ENCODE results near the gene GPR35.

DNA sequence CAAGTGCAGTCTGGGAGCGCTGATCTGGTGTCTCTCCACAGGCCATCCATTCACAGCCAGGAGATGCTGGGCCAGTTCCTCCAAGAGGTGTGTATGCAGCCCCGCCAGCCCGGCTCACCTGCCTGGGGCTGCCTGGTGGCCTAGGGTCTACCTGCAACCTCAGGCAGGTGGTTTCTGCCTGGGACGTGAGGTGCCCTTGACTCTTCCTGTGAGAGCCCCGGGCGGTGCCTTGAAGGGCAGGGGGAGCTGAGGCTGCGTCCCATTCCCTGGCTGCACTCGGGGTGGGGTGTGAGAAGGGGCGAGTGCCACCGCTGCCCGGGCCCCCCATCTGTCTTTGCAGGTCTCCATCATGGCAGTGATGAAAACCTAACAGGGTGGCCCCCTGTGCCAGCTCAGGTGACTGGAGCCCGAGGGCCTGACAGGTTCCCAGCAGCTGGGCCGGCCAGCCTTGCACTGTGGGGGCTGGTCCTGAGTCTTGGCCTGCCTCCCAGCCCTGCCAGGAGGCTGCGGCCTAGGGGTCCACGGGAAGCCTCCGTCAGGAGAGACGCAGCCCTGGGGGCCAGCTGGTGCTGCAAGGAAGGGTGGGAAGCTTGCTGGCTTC is 26.9 kb upstream of the GPR35 start:
- TF ChIP-seq, protein P1, sequence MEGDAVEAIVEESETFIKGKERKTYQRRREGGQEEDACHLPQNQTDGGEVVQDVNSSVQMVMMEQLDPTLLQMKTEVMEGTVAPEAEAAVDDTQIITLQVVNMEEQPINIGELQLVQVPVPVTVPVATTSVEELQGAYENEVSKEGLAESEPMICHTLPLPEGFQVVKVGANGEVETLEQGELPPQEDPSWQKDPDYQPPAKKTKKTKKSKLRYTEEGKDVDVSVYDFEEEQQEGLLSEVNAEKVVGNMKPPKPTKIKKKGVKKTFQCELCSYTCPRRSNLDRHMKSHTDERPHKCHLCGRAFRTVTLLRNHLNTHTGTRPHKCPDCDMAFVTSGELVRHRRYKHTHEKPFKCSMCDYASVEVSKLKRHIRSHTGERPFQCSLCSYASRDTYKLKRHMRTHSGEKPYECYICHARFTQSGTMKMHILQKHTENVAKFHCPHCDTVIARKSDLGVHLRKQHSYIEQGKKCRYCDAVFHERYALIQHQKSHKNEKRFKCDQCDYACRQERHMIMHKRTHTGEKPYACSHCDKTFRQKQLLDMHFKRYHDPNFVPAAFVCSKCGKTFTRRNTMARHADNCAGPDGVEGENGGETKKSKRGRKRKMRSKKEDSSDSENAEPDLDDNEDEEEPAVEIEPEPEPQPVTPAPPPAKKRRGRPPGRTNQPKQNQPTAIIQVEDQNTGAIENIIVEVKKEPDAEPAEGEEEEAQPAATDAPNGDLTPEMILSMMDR (IDR thresholded peaks at IDR 0.05 in 2 of 3, conservative IDR thresholded peaks at IDR 0.05 in 1 of 3; ENCODE audit: borderline replicate concordance in 1 of 3, insufficient read depth in 1 of 3, low read depth in 2 of 3, low read length in 2 of 3) = no peak
- TF ChIP-seq POLR2A (IDR thresholded peaks at IDR 0.05; ENCODE audit: borderline replicate concordance, extremely low read depth, insufficient read depth, insufficient read length) = no peak
- TF ChIP-seq, protein P2, sequence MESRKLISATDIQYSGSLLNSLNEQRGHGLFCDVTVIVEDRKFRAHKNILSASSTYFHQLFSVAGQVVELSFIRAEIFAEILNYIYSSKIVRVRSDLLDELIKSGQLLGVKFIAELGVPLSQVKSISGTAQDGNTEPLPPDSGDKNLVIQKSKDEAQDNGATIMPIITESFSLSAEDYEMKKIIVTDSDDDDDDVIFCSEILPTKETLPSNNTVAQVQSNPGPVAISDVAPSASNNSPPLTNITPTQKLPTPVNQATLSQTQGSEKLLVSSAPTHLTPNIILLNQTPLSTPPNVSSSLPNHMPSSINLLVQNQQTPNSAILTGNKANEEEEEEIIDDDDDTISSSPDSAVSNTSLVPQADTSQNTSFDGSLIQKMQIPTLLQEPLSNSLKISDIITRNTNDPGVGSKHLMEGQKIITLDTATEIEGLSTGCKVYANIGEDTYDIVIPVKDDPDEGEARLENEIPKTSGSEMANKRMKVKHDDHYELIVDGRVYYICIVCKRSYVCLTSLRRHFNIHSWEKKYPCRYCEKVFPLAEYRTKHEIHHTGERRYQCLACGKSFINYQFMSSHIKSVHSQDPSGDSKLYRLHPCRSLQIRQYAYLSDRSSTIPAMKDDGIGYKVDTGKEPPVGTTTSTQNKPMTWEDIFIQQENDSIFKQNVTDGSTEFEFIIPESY (IDR thresholded peaks at IDR 0.05; ENCODE audit: extremely low read depth, insufficient replicate concordance, low read length) = no peak
- no peak for TF ChIP-seq ZNF274 (IDR thresholded peaks at IDR 0.05; ENCODE audit: low read depth, low read length)
- TF ChIP-seq SP1 (IDR thresholded peaks at IDR 0.05; ENCODE audit: low read depth) = no peak
- no peak for TF ChIP-seq EZH2 (IDR thresholded peaks at IDR 0.05)
- TF ChIP-seq, protein P3, sequence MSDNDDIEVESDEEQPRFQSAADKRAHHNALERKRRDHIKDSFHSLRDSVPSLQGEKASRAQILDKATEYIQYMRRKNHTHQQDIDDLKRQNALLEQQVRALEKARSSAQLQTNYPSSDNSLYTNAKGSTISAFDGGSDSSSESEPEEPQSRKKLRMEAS (IDR thresholded peaks at IDR 0.05) = no peak
- no peak for TF ChIP-seq SIN3A (IDR thresholded peaks at IDR 0.05; ENCODE audit: low read depth)
- no peak for TF ChIP-seq JUND (IDR thresholded peaks at IDR 0.05)
- no peak for TF ChIP-seq ELF1 (IDR thresholded peaks at IDR 0.05; ENCODE audit: borderline replicate concordance, low read depth)
- TF ChIP-seq, protein P4, sequence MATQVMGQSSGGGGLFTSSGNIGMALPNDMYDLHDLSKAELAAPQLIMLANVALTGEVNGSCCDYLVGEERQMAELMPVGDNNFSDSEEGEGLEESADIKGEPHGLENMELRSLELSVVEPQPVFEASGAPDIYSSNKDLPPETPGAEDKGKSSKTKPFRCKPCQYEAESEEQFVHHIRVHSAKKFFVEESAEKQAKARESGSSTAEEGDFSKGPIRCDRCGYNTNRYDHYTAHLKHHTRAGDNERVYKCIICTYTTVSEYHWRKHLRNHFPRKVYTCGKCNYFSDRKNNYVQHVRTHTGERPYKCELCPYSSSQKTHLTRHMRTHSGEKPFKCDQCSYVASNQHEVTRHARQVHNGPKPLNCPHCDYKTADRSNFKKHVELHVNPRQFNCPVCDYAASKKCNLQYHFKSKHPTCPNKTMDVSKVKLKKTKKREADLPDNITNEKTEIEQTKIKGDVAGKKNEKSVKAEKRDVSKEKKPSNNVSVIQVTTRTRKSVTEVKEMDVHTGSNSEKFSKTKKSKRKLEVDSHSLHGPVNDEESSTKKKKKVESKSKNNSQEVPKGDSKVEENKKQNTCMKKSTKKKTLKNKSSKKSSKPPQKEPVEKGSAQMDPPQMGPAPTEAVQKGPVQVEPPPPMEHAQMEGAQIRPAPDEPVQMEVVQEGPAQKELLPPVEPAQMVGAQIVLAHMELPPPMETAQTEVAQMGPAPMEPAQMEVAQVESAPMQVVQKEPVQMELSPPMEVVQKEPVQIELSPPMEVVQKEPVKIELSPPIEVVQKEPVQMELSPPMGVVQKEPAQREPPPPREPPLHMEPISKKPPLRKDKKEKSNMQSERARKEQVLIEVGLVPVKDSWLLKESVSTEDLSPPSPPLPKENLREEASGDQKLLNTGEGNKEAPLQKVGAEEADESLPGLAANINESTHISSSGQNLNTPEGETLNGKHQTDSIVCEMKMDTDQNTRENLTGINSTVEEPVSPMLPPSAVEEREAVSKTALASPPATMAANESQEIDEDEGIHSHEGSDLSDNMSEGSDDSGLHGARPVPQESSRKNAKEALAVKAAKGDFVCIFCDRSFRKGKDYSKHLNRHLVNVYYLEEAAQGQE (IDR thresholded peaks at IDR 0.05; ENCODE audit: low read depth) = no peak
- TF ChIP-seq RAD21 (IDR thresholded peaks at IDR 0.05; ENCODE audit: low read depth) = no peak

Measured in HCT116 (cell line).